CD4-positive, CD25-positive, alpha-beta regulatory T cell (primary cell): Measurements from ENCODE around the gene CDK5RAP2. TPM values are rescaled to one million over a fixed set of nuclear protein-coding genes. Genes with fewer than 3 reads are reported as not detected.

Experiments
- ATAC-seq, 2 donors: fragments of 150-1000 bp; cut with Tn5 transposase; one replicate each; pipeline ENCODE4 v1.10.0; 2021; ENCODE audit warnings: low read depth in 2 of 2, moderate number of reproducible peaks in 2 of 2, moderate library complexity in 1 of 2
- DNase-seq, 3 donors: peaks; one replicate each; pipeline versions ENCODE4 v3.0.0 to v3.0.0-alpha.2; 2012 to 2022; ENCODE audit warnings: mixed read lengths in 1 of 3
- H3K27ac ChIP-seq: one replicate; pipeline ENCODE4 v1.7.0; 2013; ENCODE audit warnings: mild to moderate bottlenecking, low read length; ENCODE audit not compliant: insufficient read depth, poor library complexity, severe bottlenecking
- H3K27me3 ChIP-seq: one replicate; pipeline ENCODE4 v1.7.0; 2013; ENCODE audit warnings: low read length; ENCODE audit not compliant: control insufficient read depth, insufficient read depth
- H3K36me3 ChIP-seq: one replicate; pipeline ENCODE4 v1.7.0; 2013; ENCODE audit warnings: mild to moderate bottlenecking, low read length, moderate library complexity; ENCODE audit not compliant: control insufficient read depth, insufficient read depth
- H3K4me1 ChIP-seq: 2 replicates; pipeline ENCODE4 v1.7.0; 2013; ENCODE audit warnings: mild to moderate bottlenecking, low read length; ENCODE audit not compliant: insufficient read depth, control insufficient read depth, poor library complexity, severe bottlenecking
- H3K4me3 ChIP-seq: one replicate; pipeline ENCODE4 v1.7.0; 2013; ENCODE audit warnings: low read depth, mild to moderate bottlenecking, low read length, moderate library complexity
- H3K9me3 ChIP-seq, 2 experiments: 1 replicate in 1 of 2; 2 replicates in 1 of 2; pipeline ENCODE4 v1.7.0; 2013; ENCODE audit warnings: low read length in 2 of 2, mild to moderate bottlenecking in 1 of 2, moderate library complexity in 1 of 2; ENCODE audit not compliant: control insufficient read depth in 2 of 2
- H3K27ac Mint-ChIP-seq, 3 donors: one replicate each; pipeline ENCODE4 v1.8.0; 2020 to 2022; ENCODE audit warnings: mild to moderate bottlenecking in 3 of 3, mixed read lengths in 3 of 3, moderate library complexity in 2 of 3
- H3K27me3 Mint-ChIP-seq: one replicate; pipeline ENCODE4 v1.8.0; 2022; ENCODE audit warnings: mild to moderate bottlenecking, mixed read lengths
- H3K36me3 Mint-ChIP-seq: one replicate; pipeline ENCODE4 v1.8.0; 2020; ENCODE audit warnings: mixed read lengths
- H3K4me1 Mint-ChIP-seq, 4 donors: one replicate each; pipeline ENCODE4 v1.8.0; 2020 to 2022; ENCODE audit warnings: mixed read lengths in 4 of 4, mild to moderate bottlenecking in 1 of 4
- H3K4me3 Mint-ChIP-seq, 4 donors: one replicate each; pipeline ENCODE4 v1.8.0; 2020 to 2022; ENCODE audit warnings: mild to moderate bottlenecking in 4 of 4, mixed read lengths in 4 of 4, moderate library complexity in 3 of 4
- H3K9me3 Mint-ChIP-seq, 7 donors: one replicate each; pipeline ENCODE4 v1.8.0; 2020 to 2022; ENCODE audit warnings: mixed read lengths in 7 of 7, mild to moderate bottlenecking in 3 of 7, moderate library complexity in 2 of 7
- polyA plus RNA-seq, 4 donors: library from polyadenylated mRNA; unstranded; fragments of 300-500 nt; fragmentation: Illumina TruSeq; gene quantifications; one replicate each; pipeline ENCODE4 v1.2.3, GENCODE V29; 2021
- total RNA-seq: library from RNA; stranded (reverse); gene quantifications from one replicate; pipeline ENCODE4 v1.2.3, GENCODE V29; 2022

CDK5RAP2 gene
- total and polyA plus RNA-seq, 5 donors from 2014 or later, result 14.6 to 64.5 (median 16.9) TPM

GRCh38 chr9:120383999-120384924 lies 195.7 kb downstream of the CDK5RAP2 start:
- peaks cover 39% of the 10 kb centered on the region for H3K36me3 Mint-ChIP-seq
- no peak for DNase-seq
- H3K4me1 ChIP-seq, result no peaks in the 10 kb centered on the region
- no peaks in the 10 kb centered on the region for H3K27me3 ChIP-seq
- H3K9me3 Mint-ChIP-seq, result peaks cover 0 to 12% (median 0%) of the 10 kb centered on the region in 7 donors
- H3K27me3 Mint-ChIP-seq, result no peaks in the 10 kb centered on the region
- H3K4me1 Mint-ChIP-seq, result no peaks in the 10 kb centered on the region
- no peak overlapping the region for H3K4me3 ChIP-seq
- H3K36me3 ChIP-seq, result peaks cover 12% of the 10 kb centered on the region
- H3K27ac Mint-ChIP-seq, result peak overlapping the region in 1 of 3 donors; percentile 29
- peaks cover 0 to 5% of the 10 kb centered on the region in 2 experiments for H3K9me3 ChIP-seq
- no peak overlapping the region for H3K4me3 Mint-ChIP-seq
- ATAC-seq, result no peak
- no peak overlapping the region for H3K27ac ChIP-seq

DNA sequence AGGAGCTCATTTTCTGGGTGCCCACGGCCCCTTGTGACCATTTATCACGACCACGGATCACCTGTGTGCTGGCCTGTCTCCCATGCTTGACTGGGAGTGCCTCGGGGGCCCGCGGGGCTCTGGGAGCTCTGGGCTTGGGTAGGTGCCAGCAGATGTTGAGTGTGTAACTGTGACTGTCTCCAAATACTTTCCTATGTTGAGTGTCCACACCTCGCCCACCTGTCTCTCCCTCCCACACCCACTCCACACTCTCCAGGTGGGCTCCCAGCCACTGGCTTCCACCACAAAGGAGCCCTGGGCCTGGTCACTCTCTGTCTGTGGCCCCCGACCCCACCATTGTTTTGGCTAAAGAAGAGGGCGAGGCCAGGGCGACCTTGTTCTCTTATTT lies 196.4 kb downstream of the CDK5RAP2 start:
- peaks cover 33% of the 10 kb centered on the region for H3K36me3 Mint-ChIP-seq
- ATAC-seq (no peak), DNase-seq (no peak)
- H3K4me1 Mint-ChIP-seq, result no peaks in the 10 kb centered on the region
- no peak overlapping the region for H3K4me3 ChIP-seq
- no peak overlapping the region for H3K4me3 Mint-ChIP-seq
- no peak overlapping the region for H3K27ac Mint-ChIP-seq
- no peaks in the 10 kb centered on the region for H3K27me3 Mint-ChIP-seq
- H3K27ac ChIP-seq, result no peak overlapping the region
- no peaks in the 10 kb centered on the region for H3K4me1 ChIP-seq
- H3K36me3 ChIP-seq, result peaks cover 6% of the 10 kb centered on the region
- H3K9me3 Mint-ChIP-seq, result peaks cover 0 to 12% (median 0%) of the 10 kb centered on the region in 7 donors
- peaks cover 1 to 7% of the 10 kb centered on the region in 2 experiments for H3K9me3 ChIP-seq
- no peaks in the 10 kb centered on the region for H3K27me3 ChIP-seq

- Mint-ChIP-seq H3K36me3 (peaks cover 31% of the 10 kb centered on the region), H3K27ac (no peak overlapping the region), H3K27me3 (no peaks in the 10 kb centered on the region), H3K4me1 (no peaks in the 10 kb centered on the region), H3K9me3 (peaks cover 0 to 12% (median 0%) of the 10 kb centered on the region in 7 donors), H3K4me3 (no peak overlapping the region)
- Histone ChIP-seq H3K36me3 (no peaks in the 10 kb centered on the region), H3K9me3 (peaks cover 1 to 7% of the 10 kb centered on the region in 2 experiments), H3K27ac (no peak overlapping the region), H3K4me3 (no peak overlapping the region), H3K27me3 (no peaks in the 10 kb centered on the region), H3K4me1 (no peaks in the 10 kb centered on the region)
- ATAC-seq (no peak), DNase-seq (no peak)
Observed at GRCh38 chr9:120382453-120382852, 197.5 kb downstream of the CDK5RAP2 start.

- H3K27me3 Mint-ChIP-seq, result no peaks in the 10 kb centered on the region
- Histone ChIP-seq H3K4me3 (no peak overlapping the region), H3K4me1 (no peaks in the 10 kb centered on the region), H3K27ac (no peak overlapping the region), H3K27me3 (no peaks in the 10 kb centered on the region), H3K9me3 (peaks cover 1 to 7% of the 10 kb centered on the region in 2 experiments), H3K36me3 (no peaks in the 10 kb centered on the region)
- peak overlapping the region in 2 of 3 donors; percentile 11 to 52 for H3K27ac Mint-ChIP-seq
- no peaks in the 10 kb centered on the region for H3K4me1 Mint-ChIP-seq
- no peak for ATAC-seq
- H3K4me3 Mint-ChIP-seq, result no peak overlapping the region
- no peak for DNase-seq
- peaks cover 0 to 12% (median 0%) of the 10 kb centered on the region in 7 donors for H3K9me3 Mint-ChIP-seq
- peaks cover 35% of the 10 kb centered on the region for H3K36me3 Mint-ChIP-seq
Observed at GRCh38 chr9:120381839-120382238, 198.1 kb downstream of the CDK5RAP2 start.

DNA sequence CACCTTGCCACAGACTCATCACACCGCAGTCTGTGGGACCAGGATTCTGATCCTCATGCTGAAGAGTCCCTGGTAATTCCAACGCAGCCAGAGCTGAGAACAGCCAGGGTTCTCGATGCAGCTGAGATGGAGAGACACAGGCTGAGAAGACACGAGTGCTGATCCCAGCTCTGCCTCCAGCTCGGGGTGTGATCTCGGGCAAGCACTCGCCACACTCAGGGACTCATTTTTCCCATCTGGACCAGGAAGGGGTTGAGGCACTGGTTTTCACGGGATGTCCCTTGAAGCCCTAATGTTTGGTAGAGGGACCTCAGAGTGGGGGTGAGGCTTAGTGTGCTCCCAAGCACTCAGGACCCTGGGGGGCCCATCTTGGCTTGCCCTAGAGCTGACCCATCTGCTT lies 200.4 kb downstream of the CDK5RAP2 start:
- Histone ChIP-seq H3K27ac (no peak overlapping the region), H3K36me3 (no peaks in the 10 kb centered on the region), H3K9me3 (peaks cover 1 to 7% of the 10 kb centered on the region in 2 experiments), H3K4me1 (no peaks in the 10 kb centered on the region), H3K27me3 (no peaks in the 10 kb centered on the region), H3K4me3 (no peak overlapping the region)
- no peaks in the 10 kb centered on the region for H3K4me1 Mint-ChIP-seq
- peaks cover 0 to 12% (median 0%) of the 10 kb centered on the region in 7 donors for H3K9me3 Mint-ChIP-seq
- DNase-seq (no peak), ATAC-seq (no peak)
- no peak overlapping the region for H3K27ac Mint-ChIP-seq
- H3K36me3 Mint-ChIP-seq, result peaks cover 31% of the 10 kb centered on the region
- no peaks in the 10 kb centered on the region for H3K27me3 Mint-ChIP-seq
- no peak overlapping the region for H3K4me3 Mint-ChIP-seq

GRCh38 chr9:120378680-120379079 lies 201.3 kb downstream of the CDK5RAP2 start:
- Mint-ChIP-seq H3K36me3 (peaks cover 30% of the 10 kb centered on the region), H3K4me1 (no peaks in the 10 kb centered on the region), H3K9me3 (peaks cover 0 to 12% (median 2%) of the 10 kb centered on the region in 7 donors), H3K4me3 (no peak overlapping the region), H3K27ac (no peak overlapping the region), H3K27me3 (no peaks in the 10 kb centered on the region)
- Histone ChIP-seq H3K27me3 (no peaks in the 10 kb centered on the region), H3K9me3 (peaks cover 1 to 7% of the 10 kb centered on the region in 2 experiments), H3K4me3 (no peak overlapping the region), H3K4me1 (no peaks in the 10 kb centered on the region), H3K27ac (no peak overlapping the region), H3K36me3 (no peaks in the 10 kb centered on the region)
- ATAC-seq (no peak), DNase-seq (no peak)

GRCh38 chr9:120377268-120378159 lies 202.5 kb downstream of the CDK5RAP2 start:
- no peak for DNase-seq
- H3K9me3 ChIP-seq, result peaks cover 1 to 7% of the 10 kb centered on the region in 2 experiments
- ATAC-seq, result no peak
- Mint-ChIP-seq H3K27me3 (no peaks in the 10 kb centered on the region), H3K9me3 (peaks cover 0 to 12% (median 2%) of the 10 kb centered on the region in 7 donors), H3K36me3 (peaks cover 30% of the 10 kb centered on the region), H3K4me1 (no peaks in the 10 kb centered on the region), H3K27ac (no peak overlapping the region), H3K4me3 (no peak overlapping the region)
- no peak overlapping the region for H3K4me3 ChIP-seq
- H3K27ac ChIP-seq, result no peak overlapping the region
- no peaks in the 10 kb centered on the region for H3K36me3 ChIP-seq
- no peaks in the 10 kb centered on the region for H3K27me3 ChIP-seq
- no peaks in the 10 kb centered on the region for H3K4me1 ChIP-seq
